T-helper 1 cell treated with Interleukin-12 subunit alpha and Interleukin-12 subunit beta and Interleukin-4 antibody, amounts not matched to agents 30 μg/mL and 1 μg/mL, for 36 hours (primary cell): ENCODE results near the gene TNFRSF14.

ENCODE experiments used
- H3K27ac Mint-ChIP-seq: one replicate; pipeline ENCODE4 v1.8.0; 2021; ENCODE audit warnings: mild to moderate bottlenecking, mixed read lengths
- H3K27me3 Mint-ChIP-seq: one replicate; pipeline ENCODE4 v1.8.0; 2021; ENCODE audit warnings: low read depth, mixed read lengths
- H3K36me3 Mint-ChIP-seq: one replicate; pipeline ENCODE4 v1.8.0; 2021; ENCODE audit warnings: low read depth, mixed read lengths
- H3K4me1 Mint-ChIP-seq: one replicate; pipeline ENCODE4 v1.8.0; 2021; ENCODE audit warnings: low read depth, mixed read lengths
- H3K4me3 Mint-ChIP-seq: one replicate; pipeline ENCODE4 v1.8.0; 2021; ENCODE audit warnings: mild to moderate bottlenecking, moderate library complexity, mixed read lengths
- H3K9me3 Mint-ChIP-seq: one replicate; pipeline ENCODE4 v1.8.0; 2021; ENCODE audit warnings: mixed read lengths

TNFRSF14 gene

GRCh38 chr1:2606396-2606880, 50.3 kb downstream of the TNFRSF14 start:
- H3K36me3 Mint-ChIP-seq, result no peaks in the 10 kb centered on the region
- no peak overlapping the region for H3K4me3 Mint-ChIP-seq
- H3K27me3 Mint-ChIP-seq, result no peaks in the 10 kb centered on the region
- no peaks in the 10 kb centered on the region for H3K9me3 Mint-ChIP-seq
- no peaks in the 10 kb centered on the region for H3K4me1 Mint-ChIP-seq
- no peak overlapping the region for H3K27ac Mint-ChIP-seq

GRCh38 chr1:2606881-2607621, 50.9 kb downstream of the TNFRSF14 start:
- H3K27ac Mint-ChIP-seq, result no peak overlapping the region
- no peaks in the 10 kb centered on the region for H3K36me3 Mint-ChIP-seq
- no peaks in the 10 kb centered on the region for H3K27me3 Mint-ChIP-seq
- H3K9me3 Mint-ChIP-seq, result no peaks in the 10 kb centered on the region
- no peak overlapping the region for H3K4me3 Mint-ChIP-seq
- H3K4me1 Mint-ChIP-seq, result no peaks in the 10 kb centered on the region

- Mint-ChIP-seq H3K4me1 (no peaks in the 10 kb centered on the region), H3K36me3 (no peaks in the 10 kb centered on the region), H3K27ac (no peak overlapping the region), H3K4me3 (no peak overlapping the region), H3K27me3 (no peaks in the 10 kb centered on the region), H3K9me3 (no peaks in the 10 kb centered on the region)
Observed at GRCh38 chr1:2607641-2608091, 51.5 kb downstream of the TNFRSF14 start.

- Mint-ChIP-seq H3K36me3 (no peaks in the 10 kb centered on the region), H3K4me1 (no peaks in the 10 kb centered on the region), H3K27ac (no peak overlapping the region), H3K9me3 (peaks cover 10% of the 10 kb centered on the region), H3K27me3 (no peaks in the 10 kb centered on the region), H3K4me3 (no peak overlapping the region)
Observed at GRCh38 chr1:2609319-2610035, 53.3 kb downstream of the TNFRSF14 start.

- H3K27ac Mint-ChIP-seq, result no peak overlapping the region
- no peak overlapping the region for H3K4me3 Mint-ChIP-seq
- H3K27me3 Mint-ChIP-seq, result no peaks in the 10 kb centered on the region
- H3K36me3 Mint-ChIP-seq, result no peaks in the 10 kb centered on the region
- H3K4me1 Mint-ChIP-seq, result no peaks in the 10 kb centered on the region
- peaks cover 16% of the 10 kb centered on the region for H3K9me3 Mint-ChIP-seq
Observed at GRCh38 chr1:2610036-2610959, 54.1 kb downstream of the TNFRSF14 start.

- H3K9me3 Mint-ChIP-seq, result peaks cover 23% of the 10 kb centered on the region
- no peak overlapping the region for H3K4me3 Mint-ChIP-seq
- H3K36me3 Mint-ChIP-seq, result no peaks in the 10 kb centered on the region
- no peak overlapping the region for H3K27ac Mint-ChIP-seq
- no peaks in the 10 kb centered on the region for H3K4me1 Mint-ChIP-seq
- H3K27me3 Mint-ChIP-seq, result no peaks in the 10 kb centered on the region
Observed at GRCh38 chr1:2611031-2611501, 54.9 kb downstream of the TNFRSF14 start.

- Mint-ChIP-seq H3K4me1 (peaks cover 3% of the 10 kb centered on the region), H3K27me3 (no peaks in the 10 kb centered on the region), H3K9me3 (peaks cover 30% of the 10 kb centered on the region), H3K27ac (no peak overlapping the region), H3K36me3 (no peaks in the 10 kb centered on the region), H3K4me3 (no peak overlapping the region)
Observed at GRCh38 chr1:2611621-2612437, 55.7 kb downstream of the TNFRSF14 start.

- Mint-ChIP-seq H3K4me1 (peaks cover 3% of the 10 kb centered on the region), H3K9me3 (peaks cover 30% of the 10 kb centered on the region), H3K4me3 (no peak overlapping the region), H3K36me3 (no peaks in the 10 kb centered on the region), H3K27ac (no peak overlapping the region), H3K27me3 (no peaks in the 10 kb centered on the region)
Observed at GRCh38 chr1:2612591-2613365, 56.6 kb downstream of the TNFRSF14 start.
